GOT3 (cell line): ENCODE measurements around the gene APOOL.
"Not testable (repeated sequence)": the region's sequence is repeated elsewhere in the genome, so short reads cannot be mapped to it uniquely, and the experiment has no call there.

Experiments used
- DNase-seq: peaks from one replicate; lab custom pipeline; 2025; ENCODE audit warnings: mixed read lengths; lab: John Stamatoyannopoulos, UW

The APOOL gene, protein sequence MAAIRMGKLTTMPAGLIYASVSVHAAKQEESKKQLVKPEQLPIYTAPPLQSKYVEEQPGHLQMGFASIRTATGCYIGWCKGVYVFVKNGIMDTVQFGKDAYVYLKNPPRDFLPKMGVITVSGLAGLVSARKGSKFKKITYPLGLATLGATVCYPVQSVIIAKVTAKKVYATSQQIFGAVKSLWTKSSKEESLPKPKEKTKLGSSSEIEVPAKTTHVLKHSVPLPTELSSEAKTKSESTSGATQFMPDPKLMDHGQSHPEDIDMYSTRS

GRCh38 chrX:85003655-85004244 is at the start of gene APOOL:
Gene APOOL (plus strand): TSS chrX:85003877. CDS start chrX:85003913, 36 bp downstream.
- DNase-seq, result peak; percentile 21

DNA sequence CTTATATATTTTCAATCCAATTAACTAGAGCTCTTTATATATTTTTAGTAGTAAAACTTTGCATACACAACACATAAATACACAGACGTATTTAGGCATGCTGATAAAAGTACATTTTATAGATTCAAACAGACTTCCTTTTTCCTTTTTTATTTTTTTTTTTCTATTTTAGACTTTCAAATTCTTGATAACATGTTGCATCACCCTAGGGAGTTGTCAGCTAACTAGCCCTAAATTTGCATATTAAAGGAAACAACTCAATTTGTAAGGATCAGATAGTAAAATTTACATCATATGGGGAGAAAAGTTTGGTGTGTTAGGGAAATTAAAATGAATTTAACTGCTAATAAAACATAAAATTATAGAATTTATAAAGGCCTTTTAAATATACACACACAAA is 47.4 kb upstream of the APOOL start:
- DNase-seq, result no peak

- no peak for DNase-seq
Observed at GRCh38 chrX:84974803-84975202, 28.9 kb upstream of the APOOL start.

- not testable (repeated sequence) for DNase-seq
Observed at GRCh38 chrX:84991739-84992138, 11.9 kb upstream of the APOOL start.

- no peak for DNase-seq
Observed at GRCh38 chrX:84993150-84993549, 10.5 kb upstream of the APOOL start.

DNA sequence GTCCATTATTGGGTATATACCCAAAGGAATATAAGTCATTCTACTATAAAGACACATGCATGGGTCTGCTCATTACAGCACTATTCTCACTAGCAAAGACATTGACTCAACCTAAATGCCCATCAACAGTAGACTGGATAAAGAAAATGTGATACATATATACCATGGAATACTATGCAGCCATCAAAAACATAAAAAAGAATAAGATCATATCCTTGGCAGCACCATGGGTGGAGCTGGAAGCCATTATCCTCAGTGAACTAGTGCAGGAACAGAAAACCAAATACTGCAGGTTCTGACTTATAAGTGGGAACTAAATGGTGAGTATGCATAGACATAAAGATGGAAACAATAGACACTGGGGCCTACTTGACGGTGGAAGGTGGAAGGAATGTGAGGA is 2.3 kb upstream of the APOOL start:
- DNase-seq, result no peak

GRCh38 chrX:85004255-85004654 is 578 bp downstream of the APOOL start:
- no peak for DNase-seq

GRCh38 chrX:85012098-85012497 is 8.4 kb downstream of the APOOL start:
- no peak for DNase-seq

- DNase-seq, result not testable (repeated sequence)
Observed at GRCh38 chrX:85015351-85015750, 11.7 kb downstream of the APOOL start.

DNA sequence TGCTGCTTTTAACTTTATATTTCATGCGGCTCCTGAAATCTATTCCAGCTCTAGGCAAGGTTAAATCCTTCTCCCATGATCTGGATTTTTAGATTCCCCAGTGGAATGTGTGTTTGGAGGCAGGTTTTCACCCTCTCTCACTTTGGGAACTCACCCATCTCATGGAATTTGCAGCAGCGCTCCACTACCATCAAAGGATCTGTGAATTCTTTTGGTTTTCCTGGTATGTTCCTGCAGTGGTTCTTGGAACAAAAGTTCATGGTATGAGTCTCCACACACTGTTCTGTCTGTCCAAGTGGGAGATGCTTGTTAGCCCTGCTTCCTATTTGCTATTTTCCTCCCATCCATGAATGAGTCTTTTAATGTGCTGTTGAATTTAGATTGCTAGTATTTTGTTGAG is 14.0 kb downstream of the APOOL start:
- no peak for DNase-seq

DNA sequence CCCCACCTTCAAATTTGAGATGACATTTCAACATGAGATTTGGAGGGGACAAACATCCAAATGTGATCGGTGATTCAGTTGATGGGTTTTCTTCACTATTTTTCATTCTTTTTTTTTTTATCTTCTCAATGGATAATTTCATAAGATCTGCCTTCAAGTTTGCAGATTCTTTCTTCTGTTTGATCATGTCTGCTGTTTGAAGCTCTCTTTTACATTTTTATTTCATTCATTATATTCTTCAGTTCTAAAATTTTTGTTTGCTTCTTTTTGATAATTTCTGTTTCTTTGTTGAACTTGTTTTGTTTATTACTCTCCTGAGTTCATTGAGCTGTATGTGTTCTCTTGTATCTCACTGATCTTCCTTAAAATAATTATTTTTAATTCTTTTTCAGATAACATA is 14.8 kb downstream of the APOOL start:
- no peak for DNase-seq

DNA sequence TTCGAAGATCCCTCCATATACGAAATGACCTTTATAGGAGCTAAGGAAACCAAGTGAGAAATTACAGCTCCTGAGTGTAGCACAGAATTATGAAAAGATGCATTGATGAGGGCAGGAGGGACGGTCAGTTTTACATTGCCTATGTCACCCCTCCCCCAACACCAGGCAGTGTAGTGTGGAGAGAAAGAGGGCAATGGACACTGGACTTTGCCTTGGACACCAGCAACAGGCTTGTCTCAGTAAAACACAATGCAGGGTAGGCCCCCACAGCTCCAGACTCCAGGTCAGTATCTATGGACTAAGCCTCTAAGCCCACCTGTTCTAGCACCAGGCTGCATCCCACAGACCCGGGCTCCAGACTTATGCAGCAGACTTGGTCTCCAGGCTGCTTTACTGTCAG is 16.5 kb downstream of the APOOL start:
- DNase-seq, result no peak

GRCh38 chrX:85024044-85024443 is 20.4 kb downstream of the APOOL start:
- DNase-seq, result no peak

DNA sequence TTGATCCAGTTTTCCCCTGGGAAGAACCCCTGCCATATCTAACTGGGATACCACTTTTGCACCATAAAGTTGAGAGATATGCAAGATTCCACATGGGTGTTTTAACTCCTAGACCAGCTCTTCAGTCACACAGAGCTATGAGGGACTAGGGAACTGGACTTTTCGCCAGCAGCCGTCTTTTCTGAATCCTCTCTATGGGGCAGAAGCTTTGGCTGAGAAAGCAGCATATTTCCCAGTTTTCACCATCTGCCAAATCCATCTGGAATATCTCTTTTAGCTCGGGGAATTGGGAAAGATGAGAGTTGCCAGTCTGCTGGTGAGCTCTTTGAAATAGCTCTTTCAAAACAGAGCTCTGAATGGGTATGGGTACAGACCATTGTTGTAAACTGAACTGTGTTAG is 20.9 kb downstream of the APOOL start:
- no peak for DNase-seq

DNA sequence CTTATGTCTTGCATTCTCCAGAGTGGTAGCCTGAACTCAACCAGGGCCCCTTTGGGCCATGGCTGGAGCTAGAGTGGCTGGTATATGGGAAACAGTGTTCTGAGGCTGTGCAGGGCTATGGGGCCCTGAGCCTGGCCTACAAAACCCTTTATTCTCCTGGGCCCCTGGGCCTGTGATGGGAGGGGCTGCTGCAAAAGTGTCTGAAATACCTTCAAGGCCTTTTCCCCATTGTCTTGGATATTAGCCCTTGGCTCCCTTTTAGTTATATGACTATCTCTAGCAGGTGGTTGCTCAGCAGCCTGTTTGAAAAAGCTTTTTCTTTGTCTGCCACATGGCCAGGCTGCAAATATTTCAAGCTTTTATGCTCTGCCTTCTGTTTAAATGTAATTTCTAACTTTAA is 22.5 kb downstream of the APOOL start:
- DNase-seq, result no peak

GRCh38 chrX:85029043-85029442 is 25.4 kb downstream of the APOOL start:
- no peak for DNase-seq

DNA sequence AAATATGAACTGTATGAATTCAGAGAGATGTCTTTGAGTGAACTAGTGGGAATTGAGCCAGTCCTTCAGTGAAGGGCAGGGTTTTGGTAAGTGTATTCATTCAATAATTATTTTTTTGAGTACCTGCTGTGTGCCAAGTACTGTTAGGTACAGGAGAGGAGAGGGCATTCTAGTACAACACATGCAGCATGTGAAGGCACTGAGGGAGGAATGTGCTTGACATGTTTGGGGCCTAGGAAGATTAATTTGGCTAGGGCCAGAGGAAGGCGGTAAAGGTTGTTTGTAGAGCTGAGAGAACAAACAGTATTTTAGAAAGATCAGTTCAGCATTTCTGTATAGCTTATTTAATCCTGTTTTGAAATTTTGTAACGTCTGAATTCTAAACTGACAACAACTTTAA is 27.8 kb downstream of the APOOL start:
- no peak for DNase-seq

DNA sequence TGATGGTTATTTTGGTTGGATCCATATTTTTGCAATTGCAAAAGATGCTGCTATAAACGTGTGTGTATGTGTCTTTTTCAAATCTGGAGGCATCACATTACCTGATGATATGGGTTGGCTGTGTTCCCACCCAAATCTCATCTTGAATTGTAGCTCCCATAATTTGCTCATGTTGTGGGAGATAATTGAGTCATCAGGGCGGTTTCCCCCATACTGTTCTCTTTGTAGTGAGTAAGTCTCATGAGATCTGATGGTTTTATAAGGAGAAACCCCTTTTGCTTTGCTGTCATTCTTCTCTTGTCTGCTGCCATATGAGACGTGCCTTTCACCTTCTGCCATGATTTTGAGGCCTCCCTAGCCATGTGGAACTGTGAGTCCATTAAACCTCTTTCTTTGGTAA is 33.4 kb downstream of the APOOL start:
- DNase-seq, result no peak

DNA sequence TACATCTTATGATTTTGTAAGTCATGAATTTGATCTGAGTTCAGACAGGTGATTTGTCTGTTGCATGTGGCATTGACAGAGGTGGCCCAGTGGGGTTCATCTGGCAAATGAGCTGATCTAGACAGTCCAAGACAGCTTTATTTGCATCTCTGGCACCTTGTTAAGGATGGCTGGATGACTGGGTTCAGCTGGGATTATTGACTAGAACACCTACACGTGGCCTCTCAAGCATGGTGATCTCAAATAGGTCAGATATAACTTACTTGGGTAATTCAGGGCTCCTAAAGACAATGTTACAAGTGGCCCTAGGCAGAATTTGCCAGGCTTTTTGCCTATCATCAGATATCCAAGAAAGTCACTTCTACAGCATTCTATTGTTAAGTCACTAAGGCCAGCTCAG is 48.0 kb downstream of the APOOL start:
- DNase-seq, result no peak

- no peak for DNase-seq
Observed at GRCh38 chrX:85052205-85052604, 48.5 kb downstream of the APOOL start.

DNA sequence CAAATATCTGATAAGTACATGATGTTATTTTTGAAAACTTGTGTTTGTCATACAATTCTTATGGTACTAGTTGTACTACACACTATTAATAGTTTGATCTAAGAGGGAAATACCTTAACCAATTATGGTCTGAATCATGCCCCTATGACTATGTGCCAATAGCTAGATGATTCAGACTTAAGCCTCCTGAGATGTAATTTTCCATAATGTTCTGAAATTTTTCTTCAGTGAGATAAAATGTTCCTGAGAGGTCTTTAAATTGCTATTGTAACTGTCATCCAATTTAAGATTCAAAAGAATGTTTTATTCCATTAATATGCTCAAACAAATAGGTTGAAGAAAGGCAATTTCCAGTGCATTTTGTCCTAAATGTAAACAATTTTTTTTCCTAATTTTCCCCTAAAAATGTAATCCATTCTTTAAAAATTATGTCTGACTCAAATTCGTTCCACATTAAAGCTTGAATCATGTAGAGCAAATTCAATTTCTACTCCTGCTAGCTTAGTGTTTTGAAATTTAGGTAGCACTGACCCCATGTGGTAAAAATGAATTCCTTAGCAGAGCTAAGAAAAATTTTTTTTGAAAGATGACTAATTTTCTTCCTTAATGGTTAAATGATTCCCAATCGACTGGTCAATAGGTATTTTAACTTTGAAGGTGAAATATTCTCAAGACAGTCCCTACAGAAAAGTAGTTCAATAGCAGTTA is 49.1 kb downstream of the APOOL start:
- no peak for DNase-seq

DNA sequence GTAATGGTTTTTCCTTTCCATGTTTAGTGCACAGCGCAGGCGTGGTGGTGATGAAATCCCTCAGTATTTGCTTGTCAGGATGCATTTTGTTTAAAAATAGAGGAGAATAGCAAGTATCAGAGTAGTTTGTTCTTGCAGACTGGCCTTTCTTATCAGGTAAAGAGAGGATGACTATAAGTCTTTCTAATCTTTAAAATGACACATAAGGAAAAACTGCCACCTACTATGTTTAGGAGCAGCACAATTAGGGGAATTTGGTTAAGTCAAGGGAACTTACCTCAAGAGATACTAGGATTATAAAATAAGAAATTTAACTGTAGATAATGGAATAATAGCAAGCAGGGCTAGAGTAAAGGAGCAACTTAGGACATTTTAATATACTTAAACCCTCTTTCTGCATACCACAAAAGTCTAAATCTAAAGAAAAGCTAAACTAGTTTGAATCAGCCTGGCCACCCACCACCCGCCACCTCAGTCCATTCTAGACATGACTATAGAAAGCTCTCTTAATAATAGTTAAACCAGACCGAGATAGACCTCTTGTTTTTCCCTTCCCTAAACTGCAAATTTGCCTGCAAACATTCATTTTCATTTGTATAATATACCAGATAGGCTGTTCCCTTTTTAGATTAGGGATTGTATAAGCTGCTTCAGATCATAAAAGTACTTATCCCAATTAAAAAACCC is 62.0 kb downstream of the APOOL start:
- DNase-seq, result no peak

GRCh38 chrX:85077247-85077646 is 73.6 kb downstream of the APOOL start:
- not testable (repeated sequence) for DNase-seq
